PC-3 (cell line): Measurements from ENCODE around the gene MOG. TPM values are rescaled to one million over a fixed set of nuclear protein-coding genes. Genes with fewer than 3 reads are reported as not detected.
"Not testable (repeated sequence)": the region's sequence is repeated elsewhere in the genome, so short reads cannot be mapped to it uniquely, and the experiment has no call there.

ENCODE experiments used
- ATAC-seq: fragments of 200-7000 bp; cut with Tn5 transposase; 2 replicates; pipeline ENCODE4 v1.9.1; 2020; ENCODE audit warnings: mild to moderate bottlenecking, moderate library complexity
- BruUV-seq: library from RNA; stranded (reverse); fragments of 400-500 nt; replicated peaks from 2 replicates; lab custom pipeline; 2021; lab: Mats Ljungman, UMichigan
- CTCF ChIA-PET: fragments of 300-600 bp; sonication (Branson Sonifier 250); formaldehyde crosslinking; loops from one replicate; lab custom pipeline; 2022; ENCODE audit warnings: antibody characterized with exemption; lab: Charles Lee
- POLR2A ChIA-PET: fragments of 300-600 bp; sonication (Branson Sonifier 250); formaldehyde crosslinking; loops from one replicate; lab custom pipeline; 2022; ENCODE audit warnings: antibody characterized with exemption; ENCODE audit not compliant: unreplicated experiment; lab: Charles Lee
- DNase-seq: peaks from one replicate; pipeline ENCODE4 v3.0.0-alpha.2; 2015
- H2AFZ ChIP-seq: fragments of 300-600 bp; sonication (generic); 2 replicates; pipeline ENCODE4 v1.6.0; 2016; ENCODE audit warnings: antibody characterized with exemption, low read length
- H3F3A ChIP-seq: fragments of 300-600 bp; sonication (generic); one replicate; pipeline ENCODE4 v1.6.0; 2017; ENCODE audit warnings: antibody characterized with exemption, low read length, control low read depth, mild to moderate bottlenecking; ENCODE audit not compliant: unreplicated experiment
- H3K27ac ChIP-seq: fragments of 300-600 bp; sonication (generic); 2 replicates; pipeline ENCODE4 v1.5.1; 2016; ENCODE audit warnings: mild to moderate bottlenecking, low read length
- H3K27me3 ChIP-seq: fragments of 300-600 bp; sonication (generic); 2 replicates; pipeline ENCODE4 v1.6.1; 2016; ENCODE audit warnings: low read length, mixed read lengths
- H3K36me3 ChIP-seq: fragments of 300-600 bp; sonication (generic); 2 replicates; pipeline ENCODE4 v1.6.1; 2016; ENCODE audit warnings: low read depth, mixed run types, low read length, mixed read lengths
- H3K4me1 ChIP-seq: fragments of 300-600 bp; sonication (generic); 2 replicates; pipeline ENCODE4 v1.5.1; 2016; ENCODE audit warnings: low read length; ENCODE audit not compliant: insufficient read depth
- H3K4me2 ChIP-seq: fragments of 300-600 bp; sonication (generic); 2 replicates; pipeline ENCODE4 v1.6.0; 2016; ENCODE audit warnings: low read length
- H3K4me3 ChIP-seq: fragments of 300-600 bp; sonication (generic); 2 replicates; pipeline ENCODE4 v1.5.1; 2016; ENCODE audit warnings: mild to moderate bottlenecking, low read length, mixed read lengths
- H3K79me2 ChIP-seq: fragments of 300-600 bp; sonication (generic); 2 replicates; pipeline ENCODE4 v1.6.1; 2017; ENCODE audit warnings: low read length, mixed read lengths
- H3K9ac ChIP-seq: fragments of 300-600 bp; sonication (generic); 2 replicates; pipeline ENCODE4 v1.6.0; 2016; ENCODE audit warnings: mild to moderate bottlenecking, low read length
- H3K9me2 ChIP-seq: fragments of 300-600 bp; sonication (generic); replicated peaks from 2 replicates; pipeline ENCODE4 v1.6.1; 2016; ENCODE audit warnings: mixed run types, low read length, mixed read lengths
- H3K9me3 ChIP-seq: fragments of 300-600 bp; sonication (generic); 2 replicates; pipeline ENCODE4 v1.6.1; 2016; ENCODE audit warnings: low read length, mixed read lengths
- H4K20me1 ChIP-seq: fragments of 300-600 bp; sonication (generic); 2 replicates; pipeline ENCODE4 v1.6.1; 2016; ENCODE audit warnings: low read length, mixed read lengths
- CTCF ChIP-seq: fragments of 300-600 bp; sonication (generic); conservative IDR thresholded peaks from 2 replicates; pipeline ENCODE4 v1.5.1; 2017; ENCODE audit warnings: antibody characterized with exemption, low read depth, mild to moderate bottlenecking, low read length
- EZH2 ChIP-seq: fragments of 300-600 bp; sonication (generic); IDR thresholded peaks from one replicate; pipeline ENCODE4 v1.6.1; 2017; ENCODE audit warnings: antibody characterized with exemption, mild to moderate bottlenecking, low read length; ENCODE audit not compliant: unreplicated experiment
- EZH2phosphoT487 ChIP-seq: fragments of 300-600 bp; sonication (generic); IDR thresholded peaks from 2 replicates; pipeline ENCODE4 v1.6.1; 2018; ENCODE audit warnings: mild to moderate bottlenecking, antibody characterized with exemption, low read length, borderline replicate concordance
- intact Hi-C: fragments of 100-400 bp; cut with micrococcal nuclease; formaldehyde crosslinking; loops from 2 replicates; pipeline ENCODE4 v1.9.0; 2023
- total RNA-seq: library from RNA; depleted of rRNA; stranded (reverse); fragments of >200 nt; gene quantifications from 2 replicates; pipeline ENCODE4 v1.2.3, GENCODE V29; 2014

MOG gene
- total RNA-seq, 1 experiment from 2014 or later: not detected

DNA sequence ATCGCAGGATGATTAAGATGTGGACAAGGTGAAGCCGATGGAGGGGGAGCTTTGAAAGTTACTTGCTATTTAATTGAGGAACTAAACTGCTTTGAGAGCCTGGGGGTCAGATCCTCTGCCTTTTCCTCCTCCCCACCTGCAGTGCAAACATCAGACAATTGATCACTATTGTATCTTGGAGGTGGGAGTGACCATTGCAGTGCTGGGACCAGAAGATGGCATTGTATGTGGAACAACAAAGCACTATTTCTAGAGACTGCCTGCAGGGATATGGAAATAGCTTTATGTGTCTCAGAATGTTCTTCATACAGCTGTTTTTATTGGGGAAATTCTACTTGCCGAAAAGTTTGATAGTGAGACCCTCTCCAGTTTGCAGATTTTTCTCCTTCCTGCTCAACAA, 4.2 kb downstream of the MOG start:
- no peak overlapping the region for H3K27ac ChIP-seq
- TF ChIP-seq EZH2 (no peak), EZH2phosphoT487 (no peak), CTCF (no peak)
- no peaks in the 10 kb centered on the region for H3F3A ChIP-seq
- H3K4me3 ChIP-seq: no peak overlapping the region
- ChIA-PET POLR2A (no interaction called here), CTCF (interaction anchor here (0.6 to 0.8 kb wide), 3 partner anchors 8 to 645 kb away, joined by 3 to 5 read pairs (median 4); no protein-coding TSS in a partner anchor)
- H3K9me2 ChIP-seq: no peaks in the 10 kb centered on the region
- H3K79me2 ChIP-seq: no peaks in the 10 kb centered on the region
- no peaks in the 10 kb centered on the region for H3K9me3 ChIP-seq
- no peak overlapping the region for H2AFZ ChIP-seq
- H3K4me1 ChIP-seq: no peaks in the 10 kb centered on the region
- no peak overlapping the region for H3K9ac ChIP-seq
- ATAC-seq (no peak), DNase-seq (no peak)
- intact Hi-C loops: no loop called here
- no peak overlapping the region for H3K4me2 ChIP-seq
- no peaks in the 10 kb centered on the region for H4K20me1 ChIP-seq
- no peaks in the 10 kb centered on the region for H3K36me3 ChIP-seq
- no TSS peak for BruUV-seq
- H3K27me3 ChIP-seq: peaks cover 1% of the 10 kb centered on the region; the same call in 1 of the 2 replicates

- ATAC-seq, H3F3A ChIP-seq, H3K79me2 ChIP-seq, DNase-seq, H4K20me1 ChIP-seq, H3K4me2 ChIP-seq, H3K27ac ChIP-seq, H3K9me2 ChIP-seq, H3K9me3 ChIP-seq, intact Hi-C loops, BruUV-seq, H3K27me3 ChIP-seq, POLR2A ChIA-PET, H3K4me3 ChIP-seq, H3K4me1 ChIP-seq, H3K36me3 ChIP-seq, H2AFZ ChIP-seq, H3K9ac ChIP-seq: not testable (repeated sequence)
- CTCF ChIA-PET: interaction anchor here (0.6 kb wide), 2 partner anchors 12 to 645 kb away, joined by 3 to 4 read pairs; no protein-coding TSS in a partner anchor
Observed at GRCh38 chr6:29661502-29662141, 4.7 kb downstream of the MOG start.

DNA sequence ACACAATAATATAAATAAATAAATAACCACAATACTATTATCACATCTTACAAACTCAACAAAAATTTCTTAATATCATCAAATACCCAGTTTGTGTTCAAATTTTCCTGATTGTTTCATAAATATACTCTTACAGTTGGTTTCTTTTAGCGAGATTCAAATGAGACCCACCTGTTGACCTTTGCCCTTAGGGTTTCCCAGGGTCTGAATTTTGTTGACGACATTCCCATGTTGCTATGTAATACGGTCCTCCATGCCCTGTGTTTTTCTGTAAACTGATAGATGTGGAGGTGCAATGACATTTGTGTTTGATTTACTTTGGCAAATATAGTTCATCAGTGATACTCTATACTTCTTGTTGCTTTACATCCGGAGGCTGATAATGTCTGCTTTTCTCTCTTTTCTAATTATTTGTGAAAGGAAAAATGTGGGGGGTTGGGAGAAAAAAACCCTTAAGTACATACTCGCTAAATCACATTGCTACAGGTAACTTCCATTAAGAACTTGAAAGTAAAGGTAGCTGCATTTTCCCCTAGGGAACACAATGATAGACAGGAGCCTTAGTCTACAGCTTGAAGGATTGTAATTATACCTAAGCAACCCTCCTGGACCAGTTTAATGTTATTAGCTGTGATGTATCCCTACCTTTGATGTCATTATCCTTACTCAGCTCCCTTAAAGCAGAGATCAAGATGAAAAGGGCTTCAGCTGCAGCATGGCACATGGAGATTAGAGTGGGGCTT, 6.6 kb downstream of the MOG start:
- Histone ChIP-seq H3K79me2 (no peaks in the 10 kb centered on the region), H3K27ac (no peak overlapping the region), H3K4me1 (no peaks in the 10 kb centered on the region), H3K9me2 (no peaks in the 10 kb centered on the region), H3K9me3 (no peaks in the 10 kb centered on the region), H3K27me3 (peaks cover 16% of the 10 kb centered on the region), H3K4me2 (no peak overlapping the region), H3K9ac (no peak overlapping the region), H2AFZ (no peak overlapping the region), H3F3A (no peaks in the 10 kb centered on the region), H4K20me1 (no peaks in the 10 kb centered on the region), H3K36me3 (no peaks in the 10 kb centered on the region), H3K4me3 (no peak overlapping the region)
- intact Hi-C loops: no loop called here
- BruUV-seq: no TSS peak
- TF ChIP-seq EZH2phosphoT487 (no peak), EZH2 (no peak), CTCF (no peak)
- DNase-seq (no peak), ATAC-seq (no peak)
- ChIA-PET CTCF (interaction anchor here (0.7 kb wide), 1 partner anchor 9 kb away, joined by 5 read pairs; no protein-coding TSS in a partner anchor), POLR2A (interaction anchor here (0.6 kb wide), 1 partner anchor 17 kb away, joined by 6 read pairs; no protein-coding TSS in a partner anchor)
